ENCODE results near the gene MGAT1. TPM values are rescaled to one million over a fixed set of nuclear protein-coding genes. Genes with fewer than 3 reads are reported as not detected.
A peak's percentile ranks its signal among the peaks of the same experiment; 100 is the strongest.

Gene MGAT1
- total RNA-seq, 1 donor from 2014 or later = 116 TPM

- H3K27ac ChIP-seq (ENCODE audit: low read depth, low read length) = peak overlapping the region; percentile 91
- no peak for TF ChIP-seq CTCF (IDR thresholded peaks at IDR 0.05; ENCODE audit: insufficient read depth, low read depth, low read length)
- no peak for TF ChIP-seq EZH2 (IDR thresholded peaks at IDR 0.05; ENCODE audit: insufficient read depth, low read length)
- H3K4me2 ChIP-seq (ENCODE audit: low read length) = peak overlapping the region; percentile 92
- no peaks in the 10 kb centered on the region for H3K36me3 ChIP-seq (ENCODE audit: insufficient read depth, low read length)
- H3K27me3 Mint-ChIP-seq (ENCODE audit: low read depth, unreplicated experiment) = no peaks in the 10 kb centered on the region
- H3K4me3 Mint-ChIP-seq (ENCODE audit: unreplicated experiment) = peak overlapping the region; percentile 87
- H3K36me3 Mint-ChIP-seq (ENCODE audit: low read depth, unreplicated experiment) = peaks cover 6% of the 10 kb centered on the region
- H3K4me1 Mint-ChIP-seq (ENCODE audit: low read depth, unreplicated experiment) = peaks cover 27% of the 10 kb centered on the region
- no peaks in the 10 kb centered on the region for H3K27me3 ChIP-seq (ENCODE audit: insufficient read depth, low read length)
- no peaks in the 10 kb centered on the region for H3K9me3 ChIP-seq (ENCODE audit: insufficient read depth, low read depth, low read length)
- peak overlapping the region; percentile 91 for H3K27ac Mint-ChIP-seq (ENCODE audit: unreplicated experiment)
- H3K9me3 Mint-ChIP-seq (ENCODE audit: unreplicated experiment) = no peaks in the 10 kb centered on the region
- H2AFZ ChIP-seq (ENCODE audit: low read depth, low read length) = peak overlapping the region; percentile 99
- DNase-seq (ENCODE audit: low read depth) = peak; percentile 85
- H3K4me1 ChIP-seq (ENCODE audit: insufficient read depth, low read length) = peaks cover 29% of the 10 kb centered on the region
- peaks cover 39% of the 10 kb centered on the region for H3K79me2 ChIP-seq (ENCODE audit: insufficient read depth, low read length)
- no peak for FAIRE-seq
- peaks cover 14% of the 10 kb centered on the region for H4K20me1 ChIP-seq (ENCODE audit: insufficient read depth, low read length)
- peak overlapping the region; percentile 87 for H3K9ac ChIP-seq (ENCODE audit: low read length)
- H3K4me3 ChIP-seq (ENCODE audit: insufficient read depth, low read depth, low read length) = peak overlapping the region; percentile 74
Measured at GRCh38 chr5:180809403-180810209, 7.0 kb upstream of the MGAT1 start.

- peak overlapping the region; percentile 92 for H3K4me2 ChIP-seq (ENCODE audit: low read length)
- H3K4me1 ChIP-seq (ENCODE audit: insufficient read depth, low read length) = peaks cover 29% of the 10 kb centered on the region
- H3K36me3 ChIP-seq (ENCODE audit: insufficient read depth, low read length) = no peaks in the 10 kb centered on the region
- peak overlapping the region; percentile 12 for H3K9ac ChIP-seq (ENCODE audit: low read length)
- H3K27me3 ChIP-seq (ENCODE audit: insufficient read depth, low read length) = no peaks in the 10 kb centered on the region
- no peak overlapping the region for H2AFZ ChIP-seq (ENCODE audit: low read depth, low read length)
- H3K9me3 ChIP-seq (ENCODE audit: insufficient read depth, low read depth, low read length) = no peaks in the 10 kb centered on the region
- peaks cover 6% of the 10 kb centered on the region for H3K36me3 Mint-ChIP-seq (ENCODE audit: low read depth, unreplicated experiment)
- no peak for TF ChIP-seq CTCF (IDR thresholded peaks at IDR 0.05; ENCODE audit: insufficient read depth, low read depth, low read length)
- no peak for TF ChIP-seq EZH2 (IDR thresholded peaks at IDR 0.05; ENCODE audit: insufficient read depth, low read length)
- no peaks in the 10 kb centered on the region for H3K27me3 Mint-ChIP-seq (ENCODE audit: low read depth, unreplicated experiment)
- H3K79me2 ChIP-seq (ENCODE audit: insufficient read depth, low read length) = peaks cover 50% of the 10 kb centered on the region
- peak overlapping the region; percentile 87 for H3K4me3 Mint-ChIP-seq (ENCODE audit: unreplicated experiment)
- H4K20me1 ChIP-seq (ENCODE audit: insufficient read depth, low read length) = peaks cover 14% of the 10 kb centered on the region
- H3K9me3 Mint-ChIP-seq (ENCODE audit: unreplicated experiment) = no peaks in the 10 kb centered on the region
- FAIRE-seq (no peak), DNase-seq (ENCODE audit: low read depth) (no peak)
- no peak overlapping the region for H3K27ac ChIP-seq (ENCODE audit: low read depth, low read length)
- peak overlapping the region; percentile 58 for H3K27ac Mint-ChIP-seq (ENCODE audit: unreplicated experiment)
- H3K4me3 ChIP-seq (ENCODE audit: insufficient read depth, low read depth, low read length) = peak overlapping the region; percentile 74
- H3K4me1 Mint-ChIP-seq (ENCODE audit: low read depth, unreplicated experiment) = peaks cover 27% of the 10 kb centered on the region
Measured at GRCh38 chr5:180808461-180809000, 5.9 kb upstream of the MGAT1 start.

All from astrocyte (in vitro differentiated cells and primary cell).